Left lung (tissue), 10 donors: ENCODE measurements around the gene CNTNAP1. TPM values are rescaled to one million over a fixed set of nuclear protein-coding genes. Genes with fewer than 3 reads are reported as not detected.
"Not testable (repeated sequence)": the region's sequence is repeated elsewhere in the genome, so short reads cannot be mapped to it uniquely, and the experiment has no call there.

Source experiments
- ATAC-seq: fragments of 200-7000 bp; cut with Tn5 transposase; one replicate; pipeline ENCODE4 v1.9.1; 2020; ENCODE audit warnings: moderate library complexity
- DNase-seq, 4 donors: peaks; one replicate each; pipeline ENCODE4 v3.0.0-alpha.2; 2013 to 2020
- H3K27ac ChIP-seq, 2 donors: fragments of 200-600 bp; sonication (generic) in 1 of 2; one replicate each; pipeline versions ENCODE4 v1.5.0 to v1.8.0; 2020 to 2021
- H3K27me3 ChIP-seq, 2 donors: fragments of 200-600 bp; sonication (generic) in 1 of 2; one replicate each; pipeline versions ENCODE4 v1.5.0 to v1.8.0; 2020 to 2021
- H3K36me3 ChIP-seq, 2 donors: fragments of 200-600 bp; sonication (generic) in 1 of 2; one replicate each; pipeline versions ENCODE4 v1.5.0 to v1.8.0; 2020 to 2021
- H3K4me1 ChIP-seq, 2 donors: fragments of 200-600 bp; one replicate each; pipeline ENCODE4 v1.8.0; 2021
- H3K4me3 ChIP-seq, 2 donors: fragments of 200-600 bp; sonication (generic) in 1 of 2; one replicate each; pipeline versions ENCODE4 v1.5.0 to v1.8.0; 2020 to 2021; ENCODE audit warnings: mild to moderate bottlenecking in 1 of 2
- H3K9me3 ChIP-seq, 2 donors: fragments of 200-600 bp; sonication (generic) in 1 of 2; one replicate each; pipeline versions ENCODE4 v1.5.0 to v1.8.0; 2020 to 2021
- intact Hi-C, 2 donors: fragments of 100-400 bp; cut with DNase I; formaldehyde crosslinking; loops; one replicate each; pipeline versions ENCODE4 v1.11.2 to v1.14.2; 2022
- polyA plus RNA-seq, 6 donors: library from polyadenylated mRNA; unstranded; fragments of 120-200 nt; gene quantifications; one replicate each; pipeline ENCODE4 v1.2.1, GENCODE V29; 2013; ENCODE audit not compliant: insufficient read length in 6 of 6
- total RNA-seq, 2 donors: library from RNA; stranded (reverse); fragmentation: NEBNext Ultra II Directional; extraction: Animal tissue kit (Norgen Biotek cat#: 25700); gene quantifications; one replicate each; pipeline ENCODE4 v1.2.1, GENCODE V29; 2021
- TF ChIP-seq, protein P1 (sequence below), 2 donors: fragments of 200-600 bp; sonication (generic) in 1 of 2; IDR thresholded peaks; one replicate each; pipeline versions ENCODE4 v1.5.0 to v1.8.0; 2021; ENCODE audit warnings: antibody characterized with exemption in 2 of 2
- donor health status: DM: no; HTN: yes; CAD: no.
- donor health status: DM: no; HTN: no; CAD: no.

CNTNAP1 gene
- total and polyA plus RNA-seq, 8 donors: 7.3 to 15.6 (median 11.2) TPM

DNA sequence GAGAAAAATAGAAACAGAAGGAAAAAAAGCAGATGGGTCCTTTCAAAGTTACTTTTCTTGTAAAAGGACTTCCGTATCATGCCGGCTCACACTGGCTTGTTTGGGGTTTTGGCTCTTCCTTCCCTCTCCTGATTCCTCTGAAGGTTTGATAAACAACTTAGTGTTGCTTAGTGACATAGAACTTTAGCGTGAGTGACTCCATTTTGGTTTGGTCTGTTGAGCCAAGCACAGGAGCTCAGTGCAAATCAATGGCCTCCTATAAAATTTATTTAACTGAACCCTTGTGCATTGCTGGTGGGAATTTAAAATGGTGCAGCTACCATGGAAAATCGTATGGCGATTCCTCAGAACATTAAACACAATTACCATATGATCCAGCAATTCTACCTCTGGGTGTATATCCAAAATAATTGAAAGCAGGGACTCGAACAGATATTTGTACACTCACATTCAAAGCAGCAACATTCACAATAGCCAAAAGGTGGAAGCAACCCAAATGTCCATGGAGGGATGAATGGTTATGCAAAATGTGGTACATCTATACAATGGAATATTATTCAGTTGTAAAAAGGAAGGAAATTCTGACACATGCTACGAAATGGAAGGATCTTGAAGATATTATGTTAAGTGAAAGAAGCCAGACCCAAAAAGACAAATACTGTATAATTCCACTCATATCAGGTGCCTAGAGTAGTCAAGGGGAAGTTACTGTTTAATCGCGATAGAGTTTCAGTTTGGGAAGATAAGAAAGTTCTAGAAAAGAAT is 24.3 kb upstream of the CNTNAP1 start:
- intact Hi-C loops: no loop called here
- Histone ChIP-seq H3K4me1 (peaks cover 0 to 18% of the 10 kb centered on the region in 2 donors), H3K36me3 (no peaks in the 10 kb centered on the region), H3K27me3 (peaks cover 0 to 14% of the 10 kb centered on the region in 2 donors), H3K27ac (no peak overlapping the region), H3K4me3 (no peak overlapping the region), H3K9me3 (no peaks in the 10 kb centered on the region)
- DNase-seq: no peak
- TF ChIP-seq, protein P1, sequence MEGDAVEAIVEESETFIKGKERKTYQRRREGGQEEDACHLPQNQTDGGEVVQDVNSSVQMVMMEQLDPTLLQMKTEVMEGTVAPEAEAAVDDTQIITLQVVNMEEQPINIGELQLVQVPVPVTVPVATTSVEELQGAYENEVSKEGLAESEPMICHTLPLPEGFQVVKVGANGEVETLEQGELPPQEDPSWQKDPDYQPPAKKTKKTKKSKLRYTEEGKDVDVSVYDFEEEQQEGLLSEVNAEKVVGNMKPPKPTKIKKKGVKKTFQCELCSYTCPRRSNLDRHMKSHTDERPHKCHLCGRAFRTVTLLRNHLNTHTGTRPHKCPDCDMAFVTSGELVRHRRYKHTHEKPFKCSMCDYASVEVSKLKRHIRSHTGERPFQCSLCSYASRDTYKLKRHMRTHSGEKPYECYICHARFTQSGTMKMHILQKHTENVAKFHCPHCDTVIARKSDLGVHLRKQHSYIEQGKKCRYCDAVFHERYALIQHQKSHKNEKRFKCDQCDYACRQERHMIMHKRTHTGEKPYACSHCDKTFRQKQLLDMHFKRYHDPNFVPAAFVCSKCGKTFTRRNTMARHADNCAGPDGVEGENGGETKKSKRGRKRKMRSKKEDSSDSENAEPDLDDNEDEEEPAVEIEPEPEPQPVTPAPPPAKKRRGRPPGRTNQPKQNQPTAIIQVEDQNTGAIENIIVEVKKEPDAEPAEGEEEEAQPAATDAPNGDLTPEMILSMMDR (IDR thresholded peaks at IDR 0.05): no peak
- ATAC-seq: no peak

DNA sequence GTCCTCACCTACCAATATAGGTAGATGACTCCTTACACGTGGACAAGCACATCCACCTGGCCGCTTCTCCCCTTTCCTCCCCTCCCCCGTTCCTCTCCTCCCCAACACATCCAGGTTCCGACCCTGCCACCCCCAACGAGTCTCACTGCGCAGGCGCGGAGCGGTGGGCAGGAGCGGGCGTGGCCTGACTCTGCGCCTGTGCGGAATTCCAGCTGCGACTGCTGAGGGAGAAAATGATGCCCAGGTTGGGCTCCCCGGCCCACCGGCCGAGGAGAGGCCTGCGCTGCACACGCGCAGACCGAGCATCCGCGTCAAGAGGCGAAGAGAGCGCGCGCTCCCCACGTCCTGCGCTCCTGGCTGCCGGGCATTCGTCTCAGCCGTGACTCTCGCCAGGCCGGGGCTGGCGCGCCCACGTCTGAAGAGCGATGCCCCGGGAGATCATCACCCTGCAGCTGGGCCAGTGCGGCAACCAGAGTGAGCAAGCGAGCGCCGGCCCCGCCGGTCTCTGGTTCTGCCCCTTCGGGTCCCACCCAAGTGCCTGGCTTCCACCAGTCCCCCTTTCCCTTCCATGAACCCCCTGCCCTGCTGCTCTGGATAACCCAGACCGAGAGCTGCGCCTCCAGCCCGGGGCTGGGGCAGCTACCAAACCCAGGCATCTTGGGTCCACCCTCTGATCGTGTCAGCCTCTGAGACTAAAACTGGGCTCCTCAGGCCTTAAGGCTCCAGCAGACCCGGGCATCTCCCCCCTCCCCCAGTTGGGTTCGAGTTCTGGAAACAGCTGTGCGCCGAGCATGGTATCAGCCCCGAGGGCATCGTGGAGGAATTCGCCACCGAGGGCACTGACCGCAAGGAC is 23.0 kb upstream of the CNTNAP1 start, which contains the start of gene TUBG2:
Gene TUBG2, plus strand, starts transcription at position 206 of the 853 bp plus-strand sequence. Its CDS starts 220 bp downstream, at position 426.
- Histone ChIP-seq H3K27me3 (peaks cover 0 to under 1% of the 10 kb centered on the region in 2 donors), H3K4me1 (peaks cover 0 to 14% of the 10 kb centered on the region in 2 donors), H3K4me3 (peak within 1 kb of the TSS; percentile 70 to 85), H3K9me3 (no peaks in the 10 kb centered on the region), H3K27ac (peak within 1 kb of the TSS; percentile 67 to 70), H3K36me3 (peaks cover 0 to 3% of the 10 kb centered on the region in 2 donors)
- intact Hi-C loops: no loop called here
- ATAC-seq (peak; percentile 95), DNase-seq (peak; percentile 85 to 95 (median 92))
- TF ChIP-seq, protein P1 (IDR thresholded peaks at IDR 0.05): no peak

DNA sequence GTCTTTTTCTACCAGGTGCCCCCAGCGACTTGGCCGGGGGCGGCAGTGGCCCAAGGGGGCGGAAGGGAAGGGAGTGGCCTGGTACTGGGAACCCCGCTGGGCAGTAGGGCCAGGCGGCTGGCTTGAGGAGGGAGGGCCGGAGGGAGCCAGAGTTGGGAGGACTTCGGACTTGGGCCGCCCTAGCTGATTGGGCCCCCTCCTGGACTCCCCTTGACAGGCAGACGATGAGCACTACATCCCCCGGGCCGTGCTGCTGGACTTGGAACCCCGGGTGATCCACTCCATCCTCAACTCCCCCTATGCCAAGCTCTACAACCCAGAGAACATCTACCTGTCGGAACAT is 22.4 kb upstream of the CNTNAP1 start:
- H3K27me3 ChIP-seq, H3K9me3 ChIP-seq, intact Hi-C loops, H3K27ac ChIP-seq, DNase-seq, H3K36me3 ChIP-seq: not testable (repeated sequence)
- H3K4me1 ChIP-seq: peaks cover 0 to 14% of the 10 kb centered on the region in 2 donors
- H3K4me3 ChIP-seq: peak overlapping the region; percentile 70 to 85
- peak; percentile 12 for ATAC-seq

DNA sequence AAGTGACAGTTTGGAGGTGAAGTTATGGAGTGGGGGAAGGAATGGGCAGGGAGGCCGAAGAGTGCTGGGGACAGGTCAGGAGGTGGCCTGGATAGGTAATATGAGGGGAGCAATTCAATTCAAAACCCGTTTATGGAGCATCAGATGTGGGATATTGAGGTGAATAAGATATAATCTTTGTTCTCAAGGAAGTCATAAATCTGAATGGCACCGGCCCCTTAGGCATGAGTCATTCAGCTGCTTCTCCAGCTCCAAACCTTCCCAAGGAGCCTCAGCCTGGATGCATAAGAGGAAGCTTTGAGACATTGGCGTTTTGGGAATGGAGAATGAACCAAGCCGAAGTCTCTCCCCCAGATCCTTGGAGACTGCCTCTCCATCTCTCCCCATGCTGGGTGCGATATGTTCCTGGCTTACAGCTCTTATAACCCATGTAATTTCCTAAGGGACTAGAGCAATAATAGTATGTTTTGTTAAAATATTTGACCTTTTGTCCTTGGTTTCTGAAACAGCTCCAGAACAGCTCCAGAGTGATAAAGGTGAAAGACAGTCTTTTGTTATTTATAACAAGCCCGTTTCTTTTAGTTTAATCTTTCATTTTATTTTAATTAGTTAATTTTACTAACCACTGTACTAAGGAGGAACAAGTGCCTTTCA is 21.5 kb upstream of the CNTNAP1 start:
- no peaks in the 10 kb centered on the region for H3K27me3 ChIP-seq
- ATAC-seq (no peak), DNase-seq (no peak)
- H3K4me3 ChIP-seq: no peak overlapping the region
- peaks cover 0 to 14% of the 10 kb centered on the region in 2 donors for H3K4me1 ChIP-seq
- no peak overlapping the region for H3K27ac ChIP-seq
- intact Hi-C loops: no loop called here
- TF ChIP-seq, protein P1 (IDR thresholded peaks at IDR 0.05): no peak
- no peaks in the 10 kb centered on the region for H3K9me3 ChIP-seq
- peaks cover 0 to 8% of the 10 kb centered on the region in 2 donors for H3K36me3 ChIP-seq

DNA sequence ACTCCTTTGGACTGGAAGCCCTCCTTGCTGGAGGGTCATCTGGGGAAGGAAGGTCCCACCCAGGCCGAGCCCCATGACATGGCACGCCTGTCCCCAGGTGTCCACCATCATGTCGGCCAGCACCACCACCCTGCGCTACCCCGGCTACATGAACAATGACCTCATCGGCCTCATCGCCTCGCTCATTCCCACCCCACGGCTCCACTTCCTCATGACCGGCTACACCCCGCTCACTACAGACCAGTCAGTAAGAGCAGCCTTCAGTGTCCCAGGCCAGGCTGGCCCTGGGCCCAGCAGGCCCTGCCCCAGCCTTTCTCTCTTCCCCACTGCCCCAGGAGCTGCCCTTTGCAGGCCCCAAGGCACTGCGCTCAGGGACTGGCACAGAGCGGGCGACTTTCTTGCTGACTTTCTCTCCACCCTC is 16.7 kb upstream of the CNTNAP1 start:
- H3K27me3 ChIP-seq: peaks cover 0 to 15% of the 10 kb centered on the region in 2 donors
- intact Hi-C loops: no loop called here
- peaks cover 0 to 36% of the 10 kb centered on the region in 2 donors for H3K36me3 ChIP-seq
- TF ChIP-seq, protein P1 (IDR thresholded peaks at IDR 0.05): no peak
- ATAC-seq: no peak
- H3K4me3 ChIP-seq: no peak overlapping the region
- no peak overlapping the region for H3K27ac ChIP-seq
- DNase-seq: no peak
- H3K9me3 ChIP-seq: no peaks in the 10 kb centered on the region
- H3K4me1 ChIP-seq: peaks cover 9 to 31% of the 10 kb centered on the region in 2 donors

DNA sequence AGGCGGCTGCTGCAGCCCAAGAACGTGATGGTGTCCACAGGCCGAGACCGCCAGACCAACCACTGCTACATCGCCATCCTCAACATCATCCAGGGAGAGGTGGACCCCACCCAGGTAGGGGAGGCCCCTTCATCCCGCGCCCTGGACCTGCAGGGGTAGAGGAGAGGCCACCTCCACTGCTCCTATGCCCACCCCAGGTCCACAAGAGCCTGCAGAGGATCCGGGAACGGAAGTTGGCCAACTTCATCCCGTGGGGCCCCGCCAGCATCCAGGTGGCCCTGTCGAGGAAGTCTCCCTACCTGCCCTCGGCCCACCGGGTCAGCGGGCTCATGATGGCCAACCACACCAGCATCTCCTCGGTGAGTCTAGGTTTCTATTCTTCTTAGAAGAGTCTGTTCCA is 16.2 kb upstream of the CNTNAP1 start:
- H3K36me3 ChIP-seq: peaks cover 0 to 41% of the 10 kb centered on the region in 2 donors
- ATAC-seq: not testable (repeated sequence)

More for the DNA sequence above, 16.2 kb upstream of the CNTNAP1 start:
- Histone ChIP-seq H3K27me3 (peaks cover 0 to 21% of the 10 kb centered on the region in 2 donors), H3K4me1 (peaks cover 9 to 35% of the 10 kb centered on the region in 2 donors)
- intact Hi-C loops, H3K27ac ChIP-seq, H3K9me3 ChIP-seq, DNase-seq, H3K4me3 ChIP-seq: not testable (repeated sequence)
